Measurements from ENCODE around the gene GTSF1L.

GTSF1L gene

DNA sequence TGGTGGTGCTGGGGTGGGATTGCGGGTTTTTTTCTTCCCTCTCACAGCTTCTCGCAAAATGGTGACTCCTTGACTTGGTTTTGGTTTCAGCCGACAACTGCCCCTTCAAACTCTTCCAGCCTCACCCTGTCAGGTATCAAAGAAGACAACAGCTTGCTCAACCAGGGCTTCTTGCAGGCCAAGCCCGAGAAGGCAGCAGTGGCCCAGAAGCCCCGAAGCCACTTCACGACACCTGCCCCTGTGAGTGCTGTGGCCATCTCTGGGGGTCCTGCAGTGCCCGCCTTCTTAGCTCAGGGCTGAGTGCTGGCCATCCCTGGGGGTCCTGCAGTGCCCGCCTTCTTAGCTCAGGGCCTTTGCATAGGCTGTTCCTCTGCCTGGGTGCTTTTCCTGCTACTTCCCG is 11.8 kb downstream of the GTSF1L start:
- H3K27me3 Mint-ChIP-seq: no peaks in the 10 kb centered on the region
- peaks cover 3% of the 10 kb centered on the region for H3K9me3 Mint-ChIP-seq
- H3K36me3 Mint-ChIP-seq: peaks cover 17% of the 10 kb centered on the region
- no peak overlapping the region for H3K27ac Mint-ChIP-seq
- no peak for ATAC-seq
- H3K4me1 Mint-ChIP-seq: peaks cover 25% of the 10 kb centered on the region
- no peak overlapping the region for H3K4me3 Mint-ChIP-seq

DNA sequence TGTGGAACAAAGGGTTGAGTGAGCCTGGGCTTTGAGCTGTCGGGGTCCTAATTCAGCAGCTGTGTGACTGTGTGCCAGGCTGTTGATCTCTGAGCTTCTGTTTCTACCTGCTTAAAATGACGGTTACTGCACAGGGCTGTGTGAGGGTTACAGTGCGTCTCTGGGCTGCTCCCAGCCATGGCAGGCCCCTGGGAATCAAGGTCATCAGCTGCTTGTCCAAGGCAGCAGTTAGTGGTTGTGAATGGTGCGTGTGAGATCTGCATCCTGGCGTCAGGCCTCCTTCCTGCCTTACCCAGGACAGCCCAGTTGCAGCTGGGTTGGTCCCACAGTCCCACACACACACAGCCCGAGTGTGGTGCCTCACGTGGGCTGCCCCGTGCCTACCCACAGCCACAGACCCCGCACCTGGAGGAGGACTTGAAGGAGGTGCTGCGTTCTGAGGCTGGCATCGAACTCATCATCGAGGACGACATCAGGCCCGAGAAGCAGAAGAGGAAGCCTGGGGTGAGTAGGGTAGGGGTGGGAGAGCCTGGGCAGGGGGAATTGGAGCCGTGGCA is 15.6 kb downstream of the GTSF1L start:
- Mint-ChIP-seq H3K27ac (peak overlapping the region; percentile 83), H3K36me3 (peaks cover 20% of the 10 kb centered on the region), H3K4me3 (no peak overlapping the region), H3K4me1 (peaks cover 39% of the 10 kb centered on the region), H3K9me3 (no peaks in the 10 kb centered on the region), H3K27me3 (no peaks in the 10 kb centered on the region)
- peak; percentile 58 for ATAC-seq

DNA sequence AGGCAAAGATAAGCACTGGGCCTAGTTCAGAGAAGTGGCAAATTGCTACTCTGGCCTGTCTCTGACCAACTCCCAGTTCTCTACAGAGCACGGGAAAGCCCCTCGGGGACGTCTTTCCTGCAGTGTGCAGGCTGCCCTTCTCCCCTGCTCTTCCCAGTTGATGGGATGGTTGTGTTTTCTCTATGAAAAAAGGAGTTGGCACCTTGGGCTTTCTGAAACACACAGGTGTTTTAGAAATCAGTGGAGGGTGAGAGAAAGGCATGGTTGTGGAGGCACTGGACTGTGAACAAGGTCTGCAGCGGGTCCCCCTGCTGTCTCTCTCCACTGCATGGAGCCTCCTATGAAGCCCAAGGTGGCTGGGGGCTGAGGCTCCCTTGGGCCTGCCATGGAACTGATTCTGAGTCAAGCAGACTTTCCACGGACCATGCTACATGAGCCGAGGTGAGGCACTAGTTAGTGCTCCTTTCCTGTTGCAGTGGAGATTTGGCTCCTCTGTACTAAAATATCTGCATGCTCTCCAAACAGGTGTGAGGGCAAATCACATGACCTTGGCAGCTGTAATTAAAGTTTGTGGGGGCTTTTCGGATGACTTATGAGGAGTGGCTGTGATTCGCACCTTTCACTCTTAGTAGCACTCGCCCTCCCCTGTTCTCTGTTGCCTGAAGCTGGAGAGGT is 16.3 kb downstream of the GTSF1L start:
- Mint-ChIP-seq H3K4me1 (peaks cover 39% of the 10 kb centered on the region), H3K36me3 (peaks cover 18% of the 10 kb centered on the region), H3K27me3 (no peaks in the 10 kb centered on the region), H3K4me3 (peak overlapping the region; percentile 7), H3K27ac (peak overlapping the region; percentile 83), H3K9me3 (no peaks in the 10 kb centered on the region)
- ATAC-seq: peak; percentile 78

DNA sequence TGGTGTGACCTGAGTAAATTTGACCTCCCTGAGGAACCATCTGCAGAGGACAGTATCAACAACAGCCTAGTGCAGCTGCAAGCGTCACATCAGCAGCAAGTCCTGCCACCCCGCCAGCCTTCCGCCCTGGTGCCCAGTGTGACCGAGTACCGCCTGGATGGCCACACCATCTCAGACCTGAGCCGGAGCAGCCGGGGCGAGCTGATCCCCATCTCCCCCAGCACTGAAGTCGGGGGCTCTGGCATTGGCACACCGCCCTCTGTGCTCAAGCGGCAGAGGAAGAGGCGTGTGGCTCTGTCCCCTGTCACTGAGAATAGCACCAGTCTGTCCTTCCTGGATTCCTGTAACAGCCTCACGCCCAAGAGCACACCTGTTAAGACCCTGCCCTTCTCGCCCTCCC is 24.3 kb downstream of the GTSF1L start:
- H3K27me3 Mint-ChIP-seq: no peaks in the 10 kb centered on the region
- ATAC-seq: no peak
- H3K9me3 Mint-ChIP-seq: no peaks in the 10 kb centered on the region
- peaks cover 36% of the 10 kb centered on the region for H3K36me3 Mint-ChIP-seq
- H3K27ac Mint-ChIP-seq: no peak overlapping the region
- no peaks in the 10 kb centered on the region for H3K4me1 Mint-ChIP-seq
- no peak overlapping the region for H3K4me3 Mint-ChIP-seq

DNA sequence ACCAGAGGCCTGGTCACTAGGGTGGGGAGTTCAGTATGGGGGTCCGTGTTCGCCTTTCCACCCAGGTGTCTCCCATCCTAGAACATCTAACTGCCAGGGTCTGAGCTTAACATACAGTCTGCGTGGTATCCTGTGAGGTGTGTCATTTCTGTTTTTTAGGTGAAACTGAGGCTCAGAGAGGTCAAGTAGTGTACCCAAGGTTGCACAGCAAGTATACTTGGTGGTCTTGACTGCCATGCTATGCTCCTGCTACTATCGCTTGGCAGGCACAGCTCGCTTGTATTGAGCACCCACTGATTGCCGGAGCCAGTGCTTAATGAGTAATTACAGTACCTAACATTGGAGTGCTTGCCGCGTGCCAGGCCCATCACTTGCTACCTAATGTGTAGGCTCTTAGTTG is 26.2 kb downstream of the GTSF1L start:
- ATAC-seq: no peak
- H3K36me3 Mint-ChIP-seq: peaks cover 41% of the 10 kb centered on the region
- H3K27ac Mint-ChIP-seq: no peak overlapping the region
- H3K27me3 Mint-ChIP-seq: no peaks in the 10 kb centered on the region
- no peaks in the 10 kb centered on the region for H3K4me1 Mint-ChIP-seq
- no peaks in the 10 kb centered on the region for H3K9me3 Mint-ChIP-seq
- no peak overlapping the region for H3K4me3 Mint-ChIP-seq

DNA sequence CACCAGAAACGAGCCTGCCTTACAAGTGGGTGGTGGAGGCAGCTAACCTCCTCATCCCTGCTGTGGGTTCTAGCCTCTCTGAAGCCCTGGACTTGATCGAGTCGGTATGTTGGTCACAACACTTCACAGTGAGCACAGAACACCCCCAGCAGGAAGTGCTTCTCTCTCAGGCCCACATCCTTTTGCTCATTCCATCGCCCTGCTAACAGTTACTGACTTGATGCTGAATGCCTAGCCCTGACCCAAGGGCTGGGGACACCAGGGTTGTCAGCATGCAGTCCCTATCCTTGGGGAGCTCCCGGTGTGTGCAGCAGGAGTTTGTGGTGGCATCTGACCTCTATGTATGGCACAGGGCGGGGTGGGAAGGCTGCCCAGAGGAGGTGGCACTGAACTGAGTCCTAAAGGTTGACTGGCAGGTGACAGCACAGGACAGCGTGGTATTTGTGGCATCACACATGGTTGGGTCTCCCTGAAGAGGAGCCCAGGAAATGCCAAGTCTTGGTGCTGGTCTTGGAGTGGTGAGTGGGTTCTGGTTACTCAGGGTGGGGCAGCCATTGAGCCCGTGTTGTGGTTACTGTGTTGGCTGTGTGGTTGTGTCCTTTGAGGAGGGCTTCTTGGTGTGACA is 26.7 kb downstream of the GTSF1L start:
- Mint-ChIP-seq H3K9me3 (no peaks in the 10 kb centered on the region), H3K36me3 (peaks cover 39% of the 10 kb centered on the region), H3K4me3 (no peak overlapping the region), H3K27me3 (no peaks in the 10 kb centered on the region), H3K4me1 (no peaks in the 10 kb centered on the region), H3K27ac (no peak overlapping the region)
- no peak for ATAC-seq

DNA sequence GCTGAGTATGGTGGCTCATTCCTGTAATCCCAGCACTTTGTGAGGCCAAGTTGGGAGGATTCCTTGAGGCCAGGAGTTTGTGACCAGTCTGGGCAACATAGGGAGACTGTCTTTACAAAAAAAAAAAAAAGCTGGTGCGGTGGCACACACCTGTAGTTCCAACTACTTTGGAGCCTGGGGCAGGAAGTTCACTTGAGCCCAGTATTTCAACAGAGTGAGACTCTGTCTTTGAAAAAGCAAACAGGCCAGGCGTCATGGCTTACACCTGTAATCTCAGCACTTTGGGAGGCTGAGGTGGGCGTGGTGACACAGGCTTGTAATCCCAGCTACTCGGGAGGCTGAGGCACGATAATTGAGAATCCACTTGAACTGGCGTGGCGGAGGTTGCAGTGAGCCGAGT is 31.2 kb downstream of the GTSF1L start:
- Mint-ChIP-seq H3K4me3 (no peak overlapping the region), H3K27me3 (no peaks in the 10 kb centered on the region), H3K36me3 (peaks cover 20% of the 10 kb centered on the region), H3K9me3 (no peaks in the 10 kb centered on the region), H3K4me1 (no peaks in the 10 kb centered on the region), H3K27ac (no peak overlapping the region)
- no peak for ATAC-seq

DNA sequence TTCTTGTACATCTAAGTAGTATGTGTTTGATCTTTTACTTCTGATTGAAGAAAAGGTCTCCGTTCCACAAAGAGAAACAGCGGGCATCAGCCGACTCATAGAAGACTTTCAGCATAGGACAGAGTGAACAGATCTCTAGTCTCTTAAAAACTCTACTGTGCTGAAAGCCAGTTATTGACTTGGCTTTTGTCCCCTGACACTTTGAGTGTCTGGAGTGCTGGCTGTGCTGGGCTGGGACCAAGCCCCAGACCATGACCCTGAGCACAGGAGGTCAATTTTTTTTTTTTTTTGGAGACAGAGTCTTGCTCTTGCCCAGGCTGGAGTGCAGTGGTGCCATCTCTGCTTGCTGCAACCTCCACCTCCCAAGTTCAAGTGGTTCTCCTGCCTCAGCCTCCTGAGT is 32.0 kb downstream of the GTSF1L start:
- Mint-ChIP-seq H3K27me3 (no peaks in the 10 kb centered on the region), H3K27ac (no peak overlapping the region), H3K36me3 (peaks cover 15% of the 10 kb centered on the region), H3K9me3 (no peaks in the 10 kb centered on the region), H3K4me3 (no peak overlapping the region), H3K4me1 (peaks cover 2% of the 10 kb centered on the region)
- ATAC-seq: no peak

DNA sequence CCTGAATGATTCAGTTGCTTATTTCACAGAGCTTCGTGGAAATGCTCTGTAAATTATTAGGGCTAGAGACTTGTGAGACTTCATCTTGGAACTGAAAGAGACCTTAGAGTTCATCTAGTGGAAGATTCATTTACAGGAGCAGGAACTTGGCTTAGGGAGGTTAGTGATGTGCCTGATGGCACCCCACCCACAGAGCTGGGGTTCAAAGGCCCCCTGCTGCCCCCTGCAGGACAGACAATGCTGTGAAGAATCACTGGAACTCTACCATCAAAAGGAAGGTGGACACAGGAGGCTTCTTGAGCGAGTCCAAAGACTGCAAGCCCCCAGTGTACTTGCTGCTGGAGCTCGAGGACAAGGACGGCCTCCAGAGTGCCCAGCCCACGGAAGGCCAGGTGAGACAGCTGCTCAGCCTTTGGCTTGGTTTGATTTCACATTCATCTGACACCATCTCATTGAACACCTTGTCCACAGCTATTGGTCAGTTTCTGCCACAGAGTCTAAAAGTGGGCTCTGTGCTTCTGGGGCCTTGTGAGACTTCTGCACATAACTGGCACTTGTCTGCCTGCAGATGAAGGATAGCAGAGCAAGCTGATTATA is 34.8 kb downstream of the GTSF1L start:
- Mint-ChIP-seq H3K4me3 (no peak overlapping the region), H3K27me3 (no peaks in the 10 kb centered on the region), H3K27ac (no peak overlapping the region), H3K9me3 (no peaks in the 10 kb centered on the region), H3K4me1 (peaks cover 13% of the 10 kb centered on the region), H3K36me3 (peaks cover 20% of the 10 kb centered on the region)
- peak; percentile 75 for ATAC-seq

DNA sequence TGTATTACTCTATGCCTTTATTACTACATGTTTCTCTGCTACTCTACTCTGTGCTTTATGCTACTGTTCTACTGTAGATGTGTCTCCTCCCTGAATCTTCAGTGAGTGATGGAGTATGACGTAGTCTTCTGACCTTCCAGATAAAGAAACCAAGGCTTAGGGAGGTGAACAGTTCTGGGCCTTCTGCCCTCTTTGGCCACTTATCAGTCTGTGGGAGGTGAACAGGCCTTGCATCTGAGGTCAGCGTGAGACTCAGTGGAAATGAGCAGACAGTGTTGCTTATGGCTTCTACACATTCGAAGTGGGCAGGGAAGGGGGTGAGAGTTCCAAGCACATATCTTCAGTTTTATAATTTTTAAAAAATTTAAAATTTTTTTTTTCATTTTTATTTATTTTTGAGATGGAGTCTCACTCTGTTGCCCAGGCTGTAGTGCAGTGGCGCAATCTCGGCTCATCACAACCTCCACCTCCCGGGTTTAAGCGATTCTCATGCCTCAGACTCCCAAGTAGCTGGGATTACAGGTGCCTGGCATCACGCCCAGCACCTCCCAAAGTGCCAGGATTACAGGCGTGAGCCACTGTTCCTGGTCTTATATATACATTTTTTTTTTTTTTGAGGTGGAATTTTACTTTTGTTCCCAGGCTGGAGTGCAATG is 35.7 kb downstream of the GTSF1L start:
- Mint-ChIP-seq H3K4me3 (no peak overlapping the region), H3K9me3 (no peaks in the 10 kb centered on the region), H3K36me3 (peaks cover 20% of the 10 kb centered on the region), H3K4me1 (peaks cover 13% of the 10 kb centered on the region), H3K27ac (no peak overlapping the region), H3K27me3 (no peaks in the 10 kb centered on the region)
- no peak for ATAC-seq

DNA sequence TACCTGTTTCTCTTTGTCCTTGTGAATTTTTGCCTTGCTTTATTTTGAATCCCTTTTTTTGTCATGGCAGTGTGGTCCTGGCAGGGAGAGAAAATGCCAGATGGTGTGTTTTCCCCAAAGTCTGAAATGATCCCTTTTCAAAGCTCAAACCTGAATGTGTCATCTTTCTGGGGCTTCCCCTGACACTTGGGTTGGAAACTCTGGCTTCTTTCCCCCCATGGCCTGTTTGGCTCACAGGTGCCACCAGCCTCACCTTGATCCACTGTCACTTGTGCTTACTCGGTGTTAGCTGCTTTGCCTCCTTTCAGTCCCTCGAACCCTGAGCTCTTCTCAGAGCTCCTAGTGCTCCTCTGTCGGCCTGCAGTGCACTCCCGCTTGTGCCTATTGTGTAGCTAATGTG is 37.6 kb downstream of the GTSF1L start:
- Mint-ChIP-seq H3K27ac (peak overlapping the region; percentile 67), H3K4me3 (no peak overlapping the region), H3K36me3 (peaks cover 20% of the 10 kb centered on the region), H3K9me3 (no peaks in the 10 kb centered on the region), H3K4me1 (peaks cover 13% of the 10 kb centered on the region), H3K27me3 (no peaks in the 10 kb centered on the region)
- ATAC-seq: no peak

DNA sequence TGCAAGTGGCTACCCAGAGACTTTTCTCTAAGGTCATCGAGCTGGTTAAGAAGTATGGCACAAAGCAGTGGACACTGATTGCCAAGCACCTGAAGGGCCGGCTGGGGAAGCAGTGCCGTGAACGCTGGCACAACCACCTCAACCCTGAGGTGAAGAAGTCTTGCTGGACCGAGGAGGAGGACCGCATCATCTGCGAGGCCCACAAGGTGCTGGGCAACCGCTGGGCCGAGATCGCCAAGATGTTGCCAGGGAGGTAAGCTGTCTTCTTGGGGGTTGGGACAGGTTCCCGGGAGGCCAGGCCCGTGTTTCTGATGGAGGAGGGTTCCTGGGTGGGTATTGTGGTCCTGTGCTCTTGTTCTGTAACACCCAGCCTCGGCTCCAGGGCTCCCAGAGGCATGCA is 40.0 kb downstream of the GTSF1L start:
- Mint-ChIP-seq H3K27me3 (no peaks in the 10 kb centered on the region), H3K27ac (peak overlapping the region; percentile 12), H3K4me1 (peaks cover 26% of the 10 kb centered on the region), H3K4me3 (no peak overlapping the region), H3K36me3 (peaks cover 20% of the 10 kb centered on the region), H3K9me3 (no peaks in the 10 kb centered on the region)
- no peak for ATAC-seq

DNA sequence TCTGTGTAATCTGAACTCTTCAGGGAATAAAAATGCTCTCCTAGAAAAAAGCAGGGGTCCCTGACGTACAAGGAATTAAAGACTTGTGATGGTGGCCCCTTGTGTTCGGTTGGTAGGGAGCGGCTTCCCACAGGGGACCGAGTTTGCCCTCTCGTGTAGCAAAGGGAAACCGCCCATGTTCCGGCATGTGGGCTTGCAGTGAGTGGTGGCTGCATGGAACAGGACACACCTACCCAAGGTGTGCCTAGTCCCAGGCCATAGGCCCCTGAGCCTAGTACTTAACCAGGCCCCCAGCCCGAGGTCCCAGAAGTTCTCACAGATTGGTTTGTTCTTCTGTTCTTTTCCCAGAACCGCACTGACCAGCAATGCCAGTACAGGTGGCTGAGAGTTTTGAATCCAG is 44.4 kb downstream of the GTSF1L start:
- H3K36me3 Mint-ChIP-seq: peaks cover 7% of the 10 kb centered on the region
- peak overlapping the region; percentile 91 for H3K27ac Mint-ChIP-seq
- H3K27me3 Mint-ChIP-seq: no peaks in the 10 kb centered on the region

DNA sequence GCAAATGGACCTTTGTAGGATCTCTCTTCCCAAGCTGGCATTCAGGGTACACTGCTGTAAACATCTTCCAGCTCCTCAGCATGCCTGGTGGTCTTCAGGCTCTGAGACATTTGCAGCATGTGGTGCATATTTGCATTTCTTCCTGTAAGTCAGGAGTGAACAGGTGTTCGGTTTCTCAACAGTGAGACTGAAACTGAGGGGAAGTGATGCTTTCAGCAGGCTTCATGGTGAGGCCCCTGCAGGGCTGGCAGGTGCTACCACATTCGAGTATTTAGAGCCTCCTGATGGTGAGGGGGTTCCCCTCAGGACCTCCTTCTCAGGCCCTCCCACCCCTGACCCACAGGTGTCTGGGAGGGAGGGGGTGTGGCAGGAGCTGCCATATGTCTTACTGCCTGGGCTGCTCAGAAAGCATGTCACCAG is 44.8 kb downstream of the GTSF1L start:
- peak overlapping the region; percentile 65 for H3K4me3 Mint-ChIP-seq
- H3K4me1 Mint-ChIP-seq: peaks cover 43% of the 10 kb centered on the region
- peak overlapping the region; percentile 91 for H3K27ac Mint-ChIP-seq
- no peaks in the 10 kb centered on the region for H3K9me3 Mint-ChIP-seq
- no peaks in the 10 kb centered on the region for H3K27me3 Mint-ChIP-seq
- peaks cover 10% of the 10 kb centered on the region for H3K36me3 Mint-ChIP-seq
- ATAC-seq: peak; percentile 98

More for the DNA sequence above, 44.4 kb downstream of the GTSF1L start:
- peaks cover 43% of the 10 kb centered on the region for H3K4me1 Mint-ChIP-seq
- H3K4me3 Mint-ChIP-seq: peak overlapping the region; percentile 65
- H3K9me3 Mint-ChIP-seq: no peaks in the 10 kb centered on the region
- ATAC-seq: peak; percentile 53

DNA sequence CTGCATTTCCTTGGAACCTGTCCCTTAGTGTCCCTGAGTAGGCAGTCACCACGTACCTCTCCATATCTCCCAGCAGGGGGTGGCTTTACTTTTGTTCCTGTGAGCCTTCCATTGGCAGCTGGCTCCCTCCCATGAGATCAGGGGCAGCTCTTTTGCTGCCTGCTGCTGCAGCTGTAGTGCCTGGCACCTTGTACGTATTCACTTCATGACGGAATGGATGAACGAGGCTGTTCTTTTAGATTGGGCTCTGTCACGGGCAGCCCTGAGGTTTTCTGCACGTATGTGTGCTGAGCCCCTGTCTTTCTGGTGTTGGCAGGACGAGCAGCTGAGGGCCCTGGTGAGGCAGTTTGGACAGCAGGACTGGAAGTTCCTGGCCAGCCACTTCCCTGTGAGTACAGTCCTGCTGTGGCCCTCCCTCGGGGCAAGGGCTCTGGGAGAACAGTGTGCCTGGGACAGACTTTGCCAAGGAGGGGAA is 45.3 kb downstream of the GTSF1L start:
- Mint-ChIP-seq H3K36me3 (peaks cover 7% of the 10 kb centered on the region), H3K4me3 (peak overlapping the region; percentile 65), H3K27me3 (no peaks in the 10 kb centered on the region), H3K27ac (peak overlapping the region; percentile 91), H3K4me1 (peaks cover 43% of the 10 kb centered on the region), H3K9me3 (no peaks in the 10 kb centered on the region)
- peak; percentile 67 for ATAC-seq

All from stimulated activated memory B cell treated with anti-CD40 and anti-IgM and Interleukin-4, amounts not matched to agents 10 μg/mL and 1 μg/mL and 100 μg/mL, for 72 hours (primary cell).